Transverse colon (tissue), 3 donors: ENCODE measurements around the gene ZBTB46.

Experiments used
- CTCF ChIP-seq, 5 experiments: fragments of 200-600 bp in 3 of 5; fragments of 450-650 bp in 2 of 5; sonication (generic) in 3 of 5; IDR thresholded peaks; 1 replicate in 2 of 5; 2 replicates in 3 of 5; pipeline ENCODE4 v1.5.1; 2016 to 2017; ENCODE audit warnings: antibody characterized with exemption in 5 of 5, inconsistent platforms in 3 of 5, mild to moderate bottlenecking in 2 of 5, moderate library complexity in 1 of 5
- EP300 ChIP-seq: sonication (generic); formaldehyde crosslinking; IDR thresholded peaks from one replicate; pipeline ENCODE4 v1.6.1; 2017; ENCODE audit warnings: antibody characterized with exemption, low read depth
- POLR2A ChIP-seq: fragments of 450-650 bp; IDR thresholded peaks from one replicate; pipeline ENCODE4 v1.6.1; 2016; ENCODE audit warnings: antibody characterized with exemption, mild to moderate bottlenecking, moderate library complexity

DNA sequence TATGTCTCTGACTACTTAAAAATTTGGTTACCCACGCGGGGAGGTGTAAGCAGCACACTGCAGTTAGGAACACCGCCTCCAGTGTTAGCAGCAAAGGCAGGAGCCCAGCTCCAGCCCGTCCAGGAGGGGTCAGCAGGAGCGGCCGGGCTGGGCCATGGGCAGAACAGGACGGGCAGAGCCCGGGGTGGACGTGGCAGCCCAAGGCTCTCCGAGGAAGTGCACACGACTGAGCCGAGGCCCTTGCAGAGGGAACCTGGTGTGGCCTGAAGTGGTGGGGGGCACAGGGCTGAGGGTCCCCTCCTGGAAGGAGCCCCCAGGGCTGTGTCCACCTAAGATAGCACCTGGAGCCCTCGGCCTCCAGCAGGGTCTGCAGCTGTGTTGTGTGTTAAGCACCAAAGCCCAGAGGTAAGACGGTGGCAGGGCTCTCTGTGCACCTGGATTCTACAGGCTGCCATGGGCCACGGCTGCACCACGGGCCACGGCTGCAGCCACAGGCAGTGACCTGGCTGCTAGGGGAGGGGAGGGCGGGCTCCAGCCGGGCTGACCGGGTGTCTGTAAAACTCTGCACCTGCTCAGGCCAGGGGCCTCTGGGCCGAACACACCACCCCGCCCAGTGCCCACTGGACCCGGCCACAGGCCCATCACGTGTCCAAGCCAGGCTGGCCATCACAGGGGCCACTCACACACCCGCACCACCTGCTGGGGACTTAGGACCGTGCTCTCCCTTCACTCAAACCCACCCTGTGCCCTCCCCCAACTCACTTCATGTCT lies 84.9 kb downstream of the ZBTB46 start:
- TF ChIP-seq POLR2A (no peak), EP300 (no peak), CTCF (IDR thresholded peaks at IDR 0.05) (no peak)
